GM21515 (cell line): Measurements from ENCODE around the gene NRF1.
"Not testable (repeated sequence)": the region's sequence is repeated elsewhere in the genome, so short reads cannot be mapped to it uniquely, and the experiment has no call there.

Experiments used
- ATAC-seq: cut with Tn5 transposase; IDR thresholded peaks from one replicate; pipeline ENCODE4 v1.9.1; 2021; ENCODE audit not compliant: unreplicated experiment

NRF1 gene

DNA sequence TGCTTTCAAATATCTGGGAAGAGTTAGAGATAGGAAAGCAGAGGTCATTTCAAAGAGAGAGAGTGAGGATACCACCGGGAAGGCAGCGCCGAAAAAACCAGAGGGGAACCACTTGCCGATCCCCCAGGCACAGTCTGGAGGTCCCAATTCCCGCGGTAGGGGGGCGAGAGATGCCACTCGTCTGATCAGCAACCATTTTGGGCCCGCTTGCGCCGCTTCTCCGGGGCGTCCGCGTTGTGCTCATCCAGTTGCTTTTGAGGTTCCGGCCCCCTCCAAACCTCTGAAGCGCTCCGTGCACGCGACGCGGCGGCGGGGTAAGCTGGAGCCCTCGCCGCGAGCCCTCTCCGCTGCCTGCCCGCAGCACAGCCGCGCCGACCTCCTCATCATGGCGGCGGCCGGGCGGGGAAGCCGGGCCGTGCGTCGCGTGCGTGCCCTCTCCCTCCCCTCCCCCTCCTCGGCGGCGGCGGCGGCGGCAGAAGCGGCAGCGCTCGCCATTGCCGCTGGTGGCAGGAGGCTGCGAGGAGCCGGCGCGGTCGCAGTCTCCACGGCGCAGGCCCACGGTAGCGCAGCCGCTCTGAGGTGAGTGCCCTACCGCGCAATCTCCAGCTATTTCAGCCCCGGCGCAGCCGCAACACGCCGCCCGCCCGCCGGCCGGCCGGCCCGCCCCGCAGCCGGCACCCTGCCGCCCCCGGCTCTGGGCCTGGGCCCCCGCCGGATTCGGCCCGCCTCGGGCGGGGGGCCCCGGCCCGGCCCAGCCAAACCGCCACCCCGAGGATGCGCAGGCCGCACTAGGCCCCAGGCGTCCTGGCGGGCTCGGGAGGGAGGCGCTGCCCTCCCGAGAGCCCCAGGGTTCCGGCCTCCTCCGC lies at the start of gene NRF1:
Gene NRF1 (plus strand): TSS at position 475 of the 866 bp plus-strand sequence. CDS start 45,632 bp downstream, outside the sequence.
- ATAC-seq, result peak; percentile 68

DNA sequence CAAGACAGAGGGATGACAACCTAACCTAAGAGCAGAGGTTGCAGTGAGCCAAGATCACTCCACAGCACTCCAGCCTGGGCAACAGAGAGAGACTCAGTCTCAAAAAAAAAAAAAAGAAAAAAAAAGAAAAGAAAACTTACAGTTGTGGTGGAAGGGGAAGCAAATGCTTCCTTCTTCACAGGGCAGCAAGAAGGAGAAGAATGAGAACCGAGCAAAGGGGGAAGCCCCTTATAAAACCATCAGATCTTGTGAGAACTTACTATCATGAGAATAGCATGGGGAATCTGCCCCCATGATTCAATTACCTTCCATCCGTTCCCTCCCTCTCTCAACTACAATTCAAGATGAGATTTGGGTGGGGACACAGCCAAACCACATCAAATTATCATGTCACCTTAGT lies 45.2 kb upstream of the NRF1 start:
- not testable (repeated sequence) for ATAC-seq

DNA sequence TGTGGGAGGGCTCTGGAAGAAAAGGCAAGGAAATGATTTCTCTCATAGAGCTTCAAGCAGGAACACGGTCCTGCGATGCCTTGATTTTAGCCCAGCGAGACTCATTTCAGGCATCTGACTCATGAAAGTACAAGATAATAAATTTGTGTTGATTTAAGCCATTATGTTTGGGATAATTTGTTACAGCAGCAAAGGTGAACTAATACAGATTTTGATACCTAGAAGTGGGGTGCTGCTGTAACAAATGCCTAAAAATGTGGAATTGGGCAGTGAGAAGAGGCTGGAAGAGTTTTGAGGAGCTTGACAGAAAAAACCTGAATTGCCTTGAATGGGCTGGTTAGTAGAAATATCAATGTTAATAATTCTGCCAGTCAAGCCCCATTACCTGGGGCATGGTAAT lies 44.1 kb upstream of the NRF1 start:
- ATAC-seq, result no peak

DNA sequence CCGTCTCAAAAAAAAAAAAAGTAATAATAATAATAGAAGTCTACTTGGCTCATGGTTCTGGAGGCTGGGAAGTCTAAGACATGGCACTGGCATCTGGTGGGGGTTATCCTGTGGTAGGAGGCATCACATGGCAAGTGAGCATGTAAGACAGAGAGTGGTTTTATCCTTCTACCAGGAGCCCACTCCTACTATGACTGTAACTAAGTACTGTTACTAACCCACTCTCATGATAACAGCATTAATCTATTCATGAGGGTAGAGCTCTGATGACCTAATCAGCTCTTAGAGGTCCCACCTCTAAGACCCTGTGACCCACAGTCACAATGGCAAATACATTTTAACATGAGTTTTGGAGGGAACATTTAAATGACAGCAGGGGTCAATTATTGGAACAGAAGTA lies 43.3 kb upstream of the NRF1 start:
- ATAC-seq, result no peak

DNA sequence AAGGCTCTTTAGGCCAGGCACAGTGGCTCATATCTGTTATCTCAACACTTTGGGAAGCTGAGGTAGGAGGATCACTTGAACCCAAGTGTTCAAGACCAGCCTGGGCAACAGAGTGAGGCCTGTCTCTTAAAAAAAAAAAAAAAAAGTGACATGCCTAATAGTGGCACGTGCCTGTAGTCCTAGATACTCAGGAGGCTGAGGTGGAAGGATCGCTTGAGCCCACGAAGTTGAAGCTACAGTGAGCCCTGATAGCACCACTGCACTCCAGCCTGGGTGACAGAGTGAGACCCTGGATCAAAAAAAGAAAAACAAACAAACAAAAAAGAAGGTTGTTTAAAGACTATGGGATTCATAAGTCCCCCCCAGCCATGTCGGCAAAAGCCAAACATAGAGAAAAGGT lies 42.2 kb upstream of the NRF1 start:
- no peak for ATAC-seq

DNA sequence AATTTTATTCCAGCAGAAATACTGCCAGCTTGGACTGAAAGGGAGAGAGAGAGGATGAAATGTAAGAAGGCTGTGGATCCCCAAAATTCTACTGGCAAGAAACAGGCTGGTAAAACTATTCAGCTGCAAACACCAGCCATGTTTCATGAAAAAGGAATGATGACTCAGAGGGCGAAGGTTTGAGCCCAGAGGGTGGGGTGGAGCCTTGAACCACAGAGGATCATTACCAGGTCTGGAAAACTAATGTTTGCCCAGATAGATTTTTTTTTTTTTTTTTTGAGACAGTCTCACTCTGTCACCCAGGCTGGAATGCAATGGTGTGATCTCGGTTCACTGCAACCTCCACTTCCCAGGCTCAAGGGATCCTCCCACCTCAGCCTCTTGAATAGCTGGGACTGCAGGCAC lies 41.7 kb upstream of the NRF1 start:
- no peak for ATAC-seq

DNA sequence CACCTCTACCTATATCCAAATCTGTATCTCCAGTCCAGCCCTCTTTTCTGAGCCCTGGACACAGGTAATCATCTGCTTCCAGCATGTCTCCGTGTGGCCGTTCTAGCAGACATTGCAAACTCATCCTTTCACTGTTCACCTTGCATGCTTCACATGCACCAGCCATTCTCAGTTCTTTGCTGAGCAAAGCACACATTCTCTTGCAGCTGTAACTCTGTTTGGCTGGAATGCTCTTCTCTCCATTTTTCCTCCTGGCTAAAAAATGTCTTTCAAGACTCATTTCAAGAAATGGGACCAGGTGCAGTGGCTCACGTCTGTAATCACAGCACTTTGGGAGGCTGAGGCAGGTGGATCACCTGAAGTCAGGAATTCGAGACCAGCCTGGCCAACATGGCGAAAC lies 40.3 kb upstream of the NRF1 start:
- ATAC-seq, result no peak

DNA sequence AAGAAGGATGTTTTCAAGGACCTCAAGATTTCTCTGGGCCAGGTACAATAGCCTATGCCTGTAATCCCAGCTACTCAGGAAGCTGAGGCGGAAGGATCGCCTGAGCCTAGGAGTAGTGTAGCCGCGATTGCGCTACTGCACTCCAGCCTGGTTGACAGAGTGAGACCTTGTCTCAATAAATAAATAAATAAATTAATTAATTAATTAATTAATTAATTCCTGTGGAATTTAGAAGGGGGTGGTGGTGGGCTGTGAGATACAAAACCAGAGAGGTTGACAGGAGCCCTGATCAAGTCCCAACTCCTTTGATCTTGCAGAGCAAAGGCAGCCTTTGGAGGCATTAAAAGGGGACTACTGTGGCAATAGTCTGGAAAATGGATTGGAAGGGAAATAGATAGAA lies 39.3 kb upstream of the NRF1 start:
- no peak for ATAC-seq

DNA sequence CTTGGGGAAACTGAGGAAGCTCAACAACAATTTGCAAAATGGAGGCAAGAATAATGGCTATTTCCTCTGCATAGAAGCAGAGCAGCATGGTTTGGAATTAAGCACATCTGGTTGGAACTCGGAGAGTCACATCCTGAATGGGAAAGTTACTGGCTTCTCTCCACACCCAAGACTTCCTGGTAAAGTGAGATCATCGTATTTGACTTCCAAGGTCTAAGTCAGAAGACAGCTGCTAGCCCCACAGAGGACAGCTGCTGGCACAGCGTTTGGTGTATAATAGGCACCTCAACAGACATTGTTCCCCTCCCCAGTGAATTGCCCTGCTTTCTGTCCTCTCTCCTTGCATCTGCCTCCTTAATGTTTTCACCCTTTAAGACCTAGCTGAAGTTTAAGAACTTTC lies 37.0 kb upstream of the NRF1 start:
- no peak for ATAC-seq

DNA sequence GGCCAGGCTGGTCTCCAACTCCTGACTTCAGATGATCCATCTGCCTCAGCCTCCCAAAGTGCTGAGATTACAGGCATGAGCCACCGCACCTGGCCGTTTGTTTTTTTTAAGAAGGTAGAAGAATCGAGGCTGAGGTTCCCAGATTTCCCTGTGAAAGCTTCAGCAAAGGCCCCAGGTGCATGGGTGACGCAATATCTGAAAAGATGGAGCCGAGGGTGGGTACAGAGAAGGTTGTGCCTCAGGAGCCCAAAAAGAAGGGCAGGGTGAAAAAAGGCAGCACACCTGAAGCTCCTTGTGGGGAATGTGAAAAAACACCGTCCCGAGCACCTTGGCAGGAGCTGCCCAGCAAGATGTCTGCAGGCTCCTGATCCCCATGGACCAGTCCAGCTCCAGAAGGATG lies 35.8 kb upstream of the NRF1 start:
- no peak for ATAC-seq

DNA sequence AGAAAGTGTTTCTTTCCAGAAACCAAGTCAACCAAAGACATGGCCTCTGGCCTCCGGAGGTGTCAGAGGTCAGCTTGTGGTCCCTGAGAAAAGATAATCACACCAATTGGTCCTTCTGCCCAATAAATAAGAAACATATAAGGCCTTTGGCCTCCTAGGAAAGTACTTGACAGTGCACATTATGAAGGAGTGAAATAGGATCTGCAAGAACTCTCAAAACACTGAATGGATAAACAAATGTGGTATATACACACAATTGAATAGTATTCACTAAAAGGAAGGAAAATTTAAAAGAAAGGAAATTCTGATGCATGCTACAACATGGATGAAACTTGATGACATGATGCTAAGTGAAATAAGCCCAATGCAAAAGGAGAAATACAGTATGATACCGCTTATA lies 35.4 kb upstream of the NRF1 start:
- ATAC-seq, result no peak

DNA sequence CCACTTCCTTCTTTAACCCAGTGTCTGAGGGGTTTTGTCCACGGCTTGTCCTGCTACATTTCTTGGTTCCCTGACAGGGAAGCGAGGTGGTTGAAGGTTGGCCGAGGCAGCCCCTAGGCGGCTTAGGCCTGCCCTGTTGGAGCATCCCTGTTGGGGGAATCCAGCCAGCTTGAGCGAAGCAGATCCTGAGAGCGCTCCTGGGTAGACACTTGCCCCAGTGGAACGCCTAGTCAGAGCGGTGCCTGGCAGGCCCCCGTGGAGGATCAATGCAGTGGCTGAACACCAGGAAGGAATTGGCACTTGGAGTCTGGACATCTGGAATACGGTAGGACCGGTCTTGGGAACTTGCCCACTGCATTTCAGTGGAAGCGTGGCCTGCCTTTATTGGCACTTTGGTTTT lies 32.7 kb upstream of the NRF1 start:
- no peak for ATAC-seq

DNA sequence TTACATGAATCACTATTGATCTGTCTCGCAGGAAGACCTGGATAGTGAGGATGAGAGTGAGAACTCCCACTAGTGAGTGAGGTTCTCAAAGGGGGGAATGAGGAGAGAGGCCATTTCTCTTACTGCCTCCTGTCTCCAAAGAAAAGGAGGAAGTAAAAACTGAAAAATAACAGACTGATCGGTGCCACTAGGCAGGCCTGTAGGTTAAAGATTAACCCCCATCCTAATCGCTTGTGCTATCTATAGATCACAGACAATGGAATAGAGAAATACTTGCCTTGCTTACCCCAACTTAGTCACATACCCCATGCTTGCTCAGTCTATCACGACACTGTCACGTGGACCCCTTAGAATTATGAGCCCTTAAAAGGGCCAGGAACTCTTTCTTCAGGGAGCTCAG lies 25.3 kb upstream of the NRF1 start:
- not testable (repeated sequence) for ATAC-seq

DNA sequence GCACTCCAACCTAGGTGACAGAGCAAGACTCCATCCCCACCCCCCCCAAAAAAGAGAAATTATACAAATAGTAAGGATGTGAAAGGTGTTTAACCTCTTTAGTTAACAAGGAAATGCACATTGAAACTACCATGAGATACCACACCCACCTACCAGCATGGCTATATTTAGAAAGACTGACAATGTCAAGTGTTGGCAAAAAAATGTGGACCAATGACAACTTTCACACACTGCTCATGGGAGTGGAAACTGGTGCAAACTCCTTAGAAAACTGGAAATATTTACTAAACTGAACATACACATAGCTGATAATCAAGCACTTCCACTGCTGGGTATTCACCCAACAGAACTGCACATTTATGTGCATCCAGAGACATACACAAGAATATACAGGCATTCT lies 23.3 kb upstream of the NRF1 start:
- ATAC-seq, result no peak

DNA sequence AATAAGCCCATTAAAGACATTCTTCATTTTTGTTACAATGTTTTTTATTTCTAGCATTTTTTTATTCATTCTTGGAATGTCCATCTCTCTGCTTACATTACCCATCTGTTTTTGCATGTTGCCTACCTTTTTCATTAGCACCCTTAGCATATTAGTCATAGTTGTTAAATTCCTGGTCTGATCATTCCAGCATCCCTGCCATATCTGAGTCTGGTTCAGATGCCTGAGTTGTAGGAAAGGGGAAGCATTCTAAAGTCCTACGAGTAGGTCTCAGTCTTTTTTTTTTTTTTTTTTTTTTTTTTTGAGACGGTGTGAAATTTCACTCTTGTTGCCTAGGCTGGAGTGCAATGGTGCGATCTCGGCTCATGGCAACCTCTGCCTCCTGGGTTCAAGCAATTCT lies 19.7 kb upstream of the NRF1 start:
- no peak for ATAC-seq

DNA sequence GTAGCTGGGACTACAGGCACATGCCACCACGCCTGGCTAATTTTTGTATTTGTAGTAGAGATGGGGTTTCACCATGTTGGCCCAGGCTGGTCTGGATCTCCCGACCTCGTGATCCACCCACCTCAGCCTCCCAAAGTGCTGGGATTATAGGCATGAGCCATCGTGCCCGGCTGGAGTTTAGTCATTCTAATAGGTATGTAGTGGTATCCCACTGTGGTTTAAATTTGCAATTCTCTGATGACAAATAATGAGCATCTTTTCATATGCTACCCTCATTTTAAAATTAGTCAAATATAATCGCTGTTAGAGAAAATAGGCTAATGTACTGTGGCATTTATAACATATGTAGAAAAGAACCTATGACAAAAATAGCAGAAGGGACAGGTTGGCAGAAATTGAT lies 15.1 kb upstream of the NRF1 start:
- ATAC-seq, result not testable (repeated sequence)

DNA sequence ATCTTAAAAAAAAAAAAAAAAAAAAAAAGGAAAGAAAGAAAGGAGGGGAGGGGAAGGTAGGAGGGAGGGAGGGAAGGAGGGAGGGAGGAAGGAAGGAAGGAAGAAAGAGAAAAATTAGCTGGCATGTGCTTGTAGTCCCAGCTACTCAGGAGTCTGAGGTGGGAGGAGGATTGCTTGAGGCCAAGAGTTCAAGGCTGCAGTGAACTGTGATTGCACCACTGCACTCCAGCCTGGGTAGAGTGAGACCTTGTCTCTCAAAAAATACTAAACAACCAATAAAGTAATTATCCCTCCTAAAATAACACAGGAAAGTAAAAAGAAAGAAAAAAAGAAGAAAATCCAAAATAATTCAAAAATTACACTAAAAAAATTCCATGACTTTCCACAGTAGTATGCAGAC lies 13.8 kb upstream of the NRF1 start:
- ATAC-seq, result no peak

DNA sequence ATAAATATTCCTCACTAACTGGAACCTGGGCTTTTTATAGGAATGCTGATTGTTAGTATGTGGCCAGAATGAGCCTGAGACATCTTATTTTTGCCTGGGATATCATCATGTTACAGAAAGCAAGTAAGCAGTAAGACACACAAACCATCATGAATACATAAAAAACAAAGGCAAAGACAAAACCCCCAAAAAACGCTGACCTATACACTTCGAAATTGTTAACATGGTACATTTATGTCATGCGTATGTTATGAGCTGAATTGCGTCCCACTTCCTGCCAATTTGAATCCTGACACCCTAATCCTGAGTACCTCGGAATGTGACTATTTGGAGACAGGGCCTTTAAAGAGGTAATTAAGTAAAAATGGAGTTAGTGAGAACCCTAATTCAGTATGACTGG lies 12.3 kb upstream of the NRF1 start:
- ATAC-seq, result no peak

DNA sequence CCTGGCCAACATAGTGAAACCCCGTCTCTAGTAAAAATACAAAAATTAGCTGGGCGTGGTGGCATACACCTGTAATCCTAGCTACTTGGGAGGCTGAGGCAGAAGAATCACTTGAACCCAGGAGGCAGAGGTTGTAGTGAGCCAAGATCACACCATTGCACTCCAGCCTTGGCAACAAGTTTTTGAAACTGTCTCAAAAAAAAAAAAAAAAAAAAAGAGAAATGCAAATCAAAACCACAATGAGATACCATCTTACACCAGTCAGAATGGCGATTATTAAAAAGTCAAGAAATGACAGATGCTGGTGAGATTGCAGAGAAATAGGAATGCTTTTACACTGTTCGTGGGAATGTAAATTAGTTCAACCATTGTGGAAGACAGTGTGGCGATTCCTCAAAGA lies 7.9 kb upstream of the NRF1 start:
- not testable (repeated sequence) for ATAC-seq

DNA sequence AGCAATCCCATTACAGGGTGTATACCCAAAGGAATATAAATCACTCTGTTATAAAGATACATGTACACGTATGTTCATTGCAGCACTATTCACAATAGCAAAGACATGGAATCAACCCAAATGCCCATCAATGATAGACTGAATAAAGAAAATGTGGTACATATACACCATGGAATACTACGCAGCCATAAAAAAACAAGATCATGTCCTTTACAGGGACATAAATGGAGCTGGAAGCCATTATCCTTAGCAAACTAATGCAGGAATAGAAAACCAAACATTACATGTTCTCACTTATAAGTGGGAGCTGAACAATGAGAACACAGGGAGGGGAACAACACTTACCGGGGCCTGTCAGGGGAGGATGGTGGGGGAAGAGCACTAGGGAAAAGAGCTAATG lies 7.5 kb upstream of the NRF1 start:
- not testable (repeated sequence) for ATAC-seq

DNA sequence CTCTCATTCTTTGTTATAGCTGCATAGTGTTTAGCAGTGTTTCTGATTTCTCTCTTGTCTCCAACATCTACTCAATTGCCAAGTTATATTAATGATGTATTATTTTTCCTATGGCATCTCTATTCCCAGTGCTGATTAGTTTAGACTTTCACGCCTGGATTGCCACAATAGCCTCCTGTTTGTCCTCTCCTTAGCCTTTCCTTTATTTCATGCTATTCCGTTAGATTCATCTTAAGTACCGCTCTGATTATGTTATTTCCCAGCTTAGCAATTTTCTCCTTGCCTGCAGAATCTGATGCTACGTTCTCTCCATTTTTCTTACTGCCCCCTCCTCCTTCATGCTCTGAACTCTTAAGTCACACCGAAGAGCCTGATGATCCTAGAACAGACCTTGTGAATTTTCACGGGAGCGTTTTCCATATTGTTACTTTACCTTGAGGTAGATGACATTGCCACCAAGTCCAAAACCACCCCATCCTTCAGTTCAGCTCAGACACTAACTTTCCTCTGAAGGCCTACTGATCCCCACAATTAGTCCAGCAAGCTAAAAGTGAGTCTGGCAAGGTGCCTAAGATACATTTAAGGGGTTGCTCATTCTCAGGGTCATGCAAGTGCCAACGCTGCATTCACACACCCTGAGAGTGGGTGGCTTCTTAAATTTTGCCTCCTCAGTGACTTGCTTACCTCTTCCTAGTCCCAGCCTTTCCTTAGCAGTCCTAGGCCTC lies 6.6 kb upstream of the NRF1 start:
- ATAC-seq, result no peak

DNA sequence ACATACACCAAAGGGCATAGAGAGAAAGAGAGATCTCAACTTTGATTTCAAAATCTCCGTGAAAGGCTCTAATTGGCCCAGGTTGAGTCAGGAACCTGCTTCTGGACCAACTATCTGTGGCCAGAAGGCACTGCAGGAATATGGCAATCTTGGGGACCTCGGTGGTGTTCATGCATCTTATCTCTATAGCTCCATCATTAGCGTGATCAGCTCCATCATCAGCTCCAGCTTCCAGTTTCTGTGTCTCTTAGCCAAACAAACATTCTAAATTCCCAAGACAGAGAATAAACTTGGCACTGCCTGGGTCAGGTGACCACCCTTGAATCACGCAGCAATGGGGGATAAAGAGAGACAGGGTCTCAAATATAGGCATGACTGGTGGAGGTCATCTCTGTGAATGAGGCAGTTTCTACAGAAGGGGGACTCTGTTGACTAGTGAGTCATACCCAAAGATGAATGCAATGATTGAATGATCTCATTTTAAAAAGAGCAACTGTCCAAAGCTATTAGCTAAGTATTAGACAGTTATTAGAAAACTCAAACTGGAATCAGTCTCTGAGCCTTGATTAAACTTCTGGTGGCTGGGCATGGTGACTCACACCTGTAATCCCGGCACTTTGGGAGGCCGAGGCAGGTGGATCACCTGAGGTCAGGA lies 5.4 kb upstream of the NRF1 start:
- no peak for ATAC-seq
